GM18511 (cell line): ENCODE results near the gene C6orf132.
A peak's percentile ranks its signal among the peaks of the same experiment; 100 is the strongest.

Source experiments
- ATAC-seq: cut with Tn5 transposase; IDR thresholded peaks from one replicate; pipeline ENCODE4 v1.9.1; 2021; ENCODE audit warnings: mild to moderate bottlenecking, moderate library complexity; ENCODE audit not compliant: unreplicated experiment

Gene C6orf132

DNA sequence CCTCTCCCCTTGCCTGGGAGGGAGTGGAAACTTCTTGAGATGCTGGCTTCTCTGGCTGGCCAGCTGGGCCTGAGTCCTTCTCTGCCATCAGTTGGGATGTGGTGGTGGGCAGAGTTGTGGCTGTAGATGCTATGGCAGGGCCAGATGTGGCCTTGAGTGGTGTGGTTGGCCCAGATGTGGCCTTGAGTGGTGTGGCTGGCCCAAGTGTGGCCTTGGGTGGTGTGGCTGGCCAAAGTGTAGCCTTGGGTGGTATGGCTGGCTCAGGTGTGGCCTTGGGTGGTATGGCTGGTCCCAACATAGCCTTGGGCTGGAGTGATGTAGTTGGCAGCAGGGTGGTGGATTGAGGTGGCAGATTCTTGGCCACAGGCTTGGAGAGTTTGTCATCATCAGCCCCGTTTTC lies 36.7 kb downstream of the C6orf132 start:
- ATAC-seq = no peak

DNA sequence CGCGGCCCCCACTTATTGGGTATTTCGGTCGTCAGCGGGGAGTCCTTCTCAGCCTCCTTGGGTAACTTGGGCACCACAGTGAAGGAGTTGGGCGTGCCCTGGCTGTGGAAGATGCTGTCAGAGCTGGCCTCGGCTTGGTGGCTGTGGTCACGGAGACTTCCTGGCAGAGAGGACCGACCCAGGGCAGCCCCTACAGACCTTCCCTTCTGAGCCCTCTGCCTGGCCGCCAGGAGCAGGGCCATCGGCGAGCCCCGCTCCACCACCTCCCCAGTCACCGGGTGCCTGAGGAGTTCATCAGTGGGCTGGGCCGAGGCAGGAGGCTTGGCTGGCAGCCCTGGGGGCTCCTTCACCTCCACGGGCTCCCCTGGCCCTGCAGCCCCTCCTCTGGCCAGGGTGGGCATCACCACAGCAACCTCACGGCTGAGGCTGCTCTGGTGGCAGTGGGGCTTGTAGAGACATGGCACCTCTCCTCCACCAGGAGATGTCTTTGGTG lies 37.2 kb downstream of the C6orf132 start:
- no peak for ATAC-seq

DNA sequence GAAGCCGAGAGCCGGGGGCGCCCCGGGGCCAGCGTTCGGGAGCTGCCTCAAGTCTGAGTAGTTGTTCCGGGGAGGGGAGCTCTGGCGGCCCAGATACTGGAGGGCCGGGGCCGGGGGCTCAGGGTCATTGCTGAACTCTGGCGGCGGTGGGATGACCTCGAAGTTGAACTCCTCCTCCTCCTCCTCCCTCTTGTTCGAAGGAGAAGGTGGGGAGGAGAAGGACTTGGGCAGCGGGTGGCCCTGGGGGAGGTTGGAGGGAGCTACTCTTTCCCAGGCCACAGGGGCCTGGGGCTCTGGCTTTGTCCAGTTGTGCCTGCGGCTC lies 37.7 kb downstream of the C6orf132 start:
- peak; percentile 22 for ATAC-seq

DNA sequence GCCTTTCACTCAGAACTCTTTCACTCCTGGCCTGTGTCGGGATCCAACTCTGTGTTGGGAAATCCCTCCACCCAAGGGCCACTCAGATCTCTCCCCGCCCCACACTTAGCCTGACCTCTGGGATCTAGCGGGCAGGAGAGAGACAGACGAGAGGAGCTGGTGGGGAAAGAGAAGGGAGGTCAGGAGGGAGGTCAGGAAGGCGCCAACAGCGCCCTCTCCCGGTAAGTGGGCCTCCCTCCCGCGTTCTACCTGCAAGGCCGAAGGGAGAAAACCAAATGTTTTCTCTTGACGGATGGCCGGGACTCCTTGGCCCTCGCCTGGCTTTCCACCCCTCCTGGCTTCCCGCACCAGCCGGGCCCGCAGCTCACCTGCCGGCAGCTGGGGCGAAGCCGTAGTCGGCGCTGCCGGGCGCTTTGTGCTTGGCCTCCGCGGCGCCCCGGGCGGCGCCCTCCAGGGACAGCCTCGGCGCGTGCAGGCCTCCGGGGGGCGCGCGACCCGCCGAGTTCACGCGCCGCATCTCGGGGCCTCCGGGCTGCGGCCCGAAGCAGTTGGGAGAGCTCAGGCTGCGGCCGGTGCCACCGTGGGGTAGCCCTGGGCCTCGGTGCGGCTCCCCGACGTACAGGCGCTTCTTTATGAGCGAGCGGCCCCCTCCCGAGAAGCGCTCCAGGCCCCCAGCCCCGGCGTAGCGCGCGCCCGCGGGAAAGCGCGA lies 38.2 kb downstream of the C6orf132 start:
- ATAC-seq = peak; percentile 64

DNA sequence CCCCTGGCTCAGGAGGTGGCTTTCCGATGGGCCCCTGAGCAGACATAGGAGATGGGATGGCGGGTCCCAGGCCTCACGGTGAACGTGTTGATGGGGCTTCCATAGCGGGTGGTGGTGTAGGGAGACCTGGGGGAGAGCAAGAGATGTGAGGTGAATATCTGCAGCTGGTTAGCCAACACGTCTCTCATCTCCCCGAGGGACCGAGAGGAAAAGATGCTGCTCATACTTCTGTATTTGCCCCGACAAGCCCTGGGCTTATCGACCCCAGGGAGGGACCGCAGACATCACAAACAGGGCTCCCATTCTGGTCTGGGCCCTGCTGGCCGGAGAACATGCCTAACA lies 38.7 kb downstream of the C6orf132 start:
- ATAC-seq = peak; percentile 11

DNA sequence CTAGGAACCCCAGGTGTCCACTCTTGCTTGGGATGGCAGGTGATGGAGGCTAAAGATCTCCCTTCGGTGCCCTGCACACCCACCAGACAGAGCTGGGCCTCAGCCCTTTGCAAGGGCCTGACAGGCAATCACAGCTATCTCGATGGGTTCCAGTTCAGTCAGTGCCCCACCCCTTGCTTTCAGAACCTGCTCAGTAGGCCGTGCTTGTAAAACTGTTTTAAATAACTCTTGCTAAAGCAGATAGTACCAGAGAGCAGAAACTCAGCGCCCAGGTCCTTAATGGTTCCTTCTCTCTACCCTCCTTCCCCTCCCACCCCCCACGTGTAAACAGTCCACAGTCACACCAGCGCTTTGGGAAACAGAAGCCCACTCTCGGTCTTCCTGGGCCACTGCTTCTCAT lies 39.2 kb downstream of the C6orf132 start:
- no peak for ATAC-seq

DNA sequence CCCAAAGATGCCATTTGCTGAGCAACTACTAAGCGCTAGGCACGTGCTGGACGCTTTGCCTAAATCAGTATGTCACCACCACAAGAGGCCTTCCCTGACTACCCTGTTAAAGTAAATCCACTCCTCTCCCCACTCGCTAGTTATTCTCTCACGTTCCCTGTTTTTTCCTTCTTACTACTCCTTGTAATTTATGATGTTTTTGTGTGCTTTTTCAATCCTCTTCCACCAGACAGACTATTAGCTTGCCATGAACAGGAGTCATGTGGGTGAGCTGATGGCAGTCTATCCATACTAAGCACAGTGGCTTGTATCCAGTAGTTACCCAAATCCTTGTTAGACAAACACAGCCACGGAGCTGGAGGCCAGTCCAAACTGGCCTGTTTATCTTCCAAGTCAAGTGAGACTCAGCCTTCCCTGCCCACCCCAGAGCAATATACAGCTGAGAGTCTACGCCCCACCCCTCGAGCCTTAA lies 41.2 kb downstream of the C6orf132 start:
- ATAC-seq = no peak

DNA sequence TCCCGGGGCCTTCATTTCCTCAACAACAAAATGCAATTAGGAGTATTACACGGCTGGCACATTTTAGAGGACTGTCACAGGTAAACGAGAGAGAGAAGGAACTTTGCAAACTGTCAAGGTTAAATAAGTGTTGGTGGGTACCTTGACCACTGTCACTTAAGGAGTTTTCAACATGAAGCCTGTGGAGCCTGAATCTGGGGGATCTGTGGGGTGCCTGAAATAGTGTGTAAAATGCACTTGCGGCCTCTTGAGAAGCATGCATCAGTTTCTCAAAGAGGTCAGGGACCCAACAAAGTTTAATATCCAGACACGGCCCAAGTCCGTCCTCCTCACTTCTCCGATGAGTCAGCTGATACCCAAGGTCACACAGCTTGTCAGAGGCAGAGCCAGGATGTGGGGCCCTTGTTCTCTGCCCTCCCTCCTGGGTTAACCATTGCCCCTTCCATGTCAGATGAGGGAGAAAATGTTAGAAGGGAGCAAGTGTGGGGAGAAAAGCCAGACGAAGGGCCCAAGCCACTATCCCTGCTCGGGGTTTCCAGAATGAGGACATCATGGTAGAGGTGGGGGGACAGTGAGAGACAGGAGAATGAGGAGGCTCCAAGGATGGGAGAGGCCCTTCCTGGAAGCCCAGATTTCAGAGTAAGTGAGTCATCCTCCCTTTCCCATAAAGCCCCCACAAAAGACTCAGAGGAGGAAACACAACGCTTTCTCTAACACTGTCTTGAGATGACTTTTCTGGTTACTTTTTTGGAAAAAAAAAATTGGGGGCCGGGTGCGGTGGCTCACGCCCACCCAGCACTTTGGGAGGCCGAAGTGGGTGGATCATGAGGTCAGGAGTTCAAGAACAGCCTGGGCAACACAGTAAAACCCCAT lies 42.2 kb downstream of the C6orf132 start:
- ATAC-seq = no peak

DNA sequence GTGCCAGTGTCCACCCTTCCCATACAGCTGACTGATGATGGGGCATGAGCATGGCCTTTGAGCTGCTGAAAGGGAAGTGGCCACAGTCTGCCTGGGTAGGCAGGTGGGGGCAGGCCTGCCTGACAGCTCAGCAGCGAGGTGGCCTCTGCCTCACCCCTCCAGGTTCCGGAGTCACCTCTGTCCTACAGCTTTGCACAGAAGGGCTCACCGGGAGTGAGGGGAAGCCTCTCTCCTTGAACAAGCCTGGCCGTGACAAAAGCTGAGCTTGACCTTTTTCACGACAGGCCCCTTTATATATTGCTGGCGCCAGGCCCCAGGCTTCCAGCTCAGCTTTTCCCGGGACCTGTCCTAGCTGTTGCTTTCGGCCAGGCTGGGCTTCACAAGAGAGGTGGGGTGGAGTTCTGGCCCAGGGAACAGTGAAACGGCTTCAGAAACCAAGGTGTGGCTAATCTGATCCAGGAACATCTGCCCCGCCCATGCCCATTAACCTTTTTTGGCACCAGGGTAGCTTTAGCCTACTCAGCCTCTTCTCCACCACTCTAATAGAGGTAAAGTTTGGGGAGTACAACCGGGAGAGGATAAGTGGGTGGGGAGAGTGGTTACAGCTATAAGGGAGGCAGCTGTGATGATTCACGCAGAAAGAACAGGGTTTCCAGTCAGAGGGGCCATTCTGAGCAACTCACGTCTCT lies 42.9 kb downstream of the C6orf132 start:
- no peak for ATAC-seq

DNA sequence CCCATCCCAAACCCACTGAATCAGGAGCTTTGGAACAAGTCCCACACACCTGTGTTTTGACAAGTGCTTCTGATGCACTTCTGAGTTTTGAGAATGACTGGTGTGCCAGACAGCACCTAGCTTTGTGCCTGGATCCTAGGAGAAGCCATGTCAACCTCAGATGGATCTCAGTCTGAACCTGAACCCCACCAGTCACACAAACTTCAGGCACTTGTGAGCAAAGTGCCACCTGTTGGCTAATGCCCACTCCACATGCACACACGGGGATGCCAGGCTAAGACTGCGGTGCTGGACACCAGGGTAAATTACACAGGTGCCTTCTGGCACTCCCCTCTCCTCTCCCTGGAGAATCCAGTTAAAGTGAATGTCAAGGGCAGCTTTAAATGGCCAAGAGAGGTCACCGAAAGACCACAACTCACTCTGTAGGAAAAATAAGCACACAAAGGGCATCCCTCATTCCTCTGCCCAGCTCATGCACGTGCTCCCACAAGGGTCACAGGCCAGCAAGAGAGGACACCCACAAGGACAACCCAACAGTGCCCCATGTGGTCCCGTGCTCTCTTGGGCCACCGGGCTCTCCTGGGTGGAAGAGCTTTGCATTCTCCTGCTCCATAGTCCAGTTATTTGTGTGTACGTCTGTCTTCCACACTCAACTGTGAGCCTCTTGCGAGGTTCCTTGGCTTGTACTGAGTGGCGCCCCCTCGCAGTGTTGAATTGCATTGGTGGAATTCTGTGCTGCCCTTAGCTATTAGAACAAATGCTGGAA lies 46.5 kb downstream of the C6orf132 start:
- no peak for ATAC-seq

DNA sequence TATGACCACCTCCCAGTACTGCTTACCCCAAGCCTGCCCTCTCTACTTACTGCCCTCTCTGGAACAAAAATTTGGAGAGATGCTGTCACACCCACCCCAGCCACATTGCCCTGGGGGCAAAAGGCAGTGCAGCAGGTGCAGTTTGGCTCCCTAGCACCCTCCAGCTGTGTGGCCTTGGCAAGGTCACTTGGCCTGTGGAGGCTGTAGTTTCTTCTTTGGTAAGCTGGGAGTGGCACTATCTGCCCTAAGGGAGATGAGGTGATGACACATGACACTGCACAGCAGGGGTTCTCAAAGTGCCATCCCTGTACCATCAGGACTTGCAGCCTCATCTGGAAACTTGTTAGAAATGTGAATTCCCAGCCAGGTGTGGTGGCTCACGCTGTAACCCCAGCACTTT lies 47.3 kb downstream of the C6orf132 start:
- ATAC-seq = no peak

DNA sequence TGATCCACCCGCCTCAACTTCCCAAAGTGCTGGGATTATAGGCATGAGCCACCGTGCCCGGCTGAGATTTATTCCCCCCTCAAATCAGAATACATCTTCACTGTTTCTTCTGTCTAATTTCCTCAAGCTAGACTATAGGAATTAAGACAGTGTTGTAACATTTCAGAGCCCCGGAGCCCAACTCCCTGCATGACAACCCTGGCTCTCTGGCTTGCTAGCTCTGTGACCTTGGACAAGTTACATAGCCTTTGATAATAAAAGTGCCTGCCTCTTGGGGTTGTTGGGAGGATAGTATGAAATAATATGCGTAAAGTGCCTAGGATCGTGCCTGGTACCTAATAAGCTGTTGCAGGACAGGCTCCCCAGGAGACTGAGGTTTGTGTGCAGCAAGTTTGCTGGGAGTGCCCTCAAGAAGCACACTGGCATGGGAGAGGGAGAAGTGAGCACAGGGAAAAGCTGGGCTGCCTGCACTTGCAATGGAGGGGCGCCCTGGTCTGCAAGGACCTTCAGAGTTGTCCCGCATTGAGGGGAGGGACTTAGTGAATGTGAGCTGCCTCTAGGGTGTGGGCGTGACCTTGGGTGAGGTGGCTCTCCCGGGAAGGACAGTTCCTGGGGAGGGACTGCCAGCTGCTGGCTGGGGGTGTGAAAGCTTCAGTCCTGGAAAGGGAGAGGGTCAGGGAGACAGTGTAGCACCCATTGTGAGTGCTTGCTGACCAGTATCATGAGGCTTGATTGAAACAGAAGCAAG lies 48.7 kb downstream of the C6orf132 start:
- no peak for ATAC-seq

DNA sequence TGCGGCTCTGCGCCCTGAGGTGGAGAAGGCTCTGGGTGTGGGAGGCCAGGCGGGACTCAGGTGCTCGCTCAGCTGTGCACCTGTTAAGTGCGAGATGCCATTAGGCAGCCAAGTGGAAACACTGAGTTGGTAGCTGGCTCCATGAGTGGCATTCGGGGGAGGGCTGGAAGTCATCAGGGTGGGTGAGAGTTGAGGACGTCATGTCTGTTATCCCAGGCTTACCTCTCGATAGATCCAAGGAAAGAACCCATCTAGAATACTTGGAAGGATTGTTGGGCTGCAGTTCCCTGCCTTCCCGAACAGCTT lies 50.7 kb downstream of the C6orf132 start:
- no peak for ATAC-seq

DNA sequence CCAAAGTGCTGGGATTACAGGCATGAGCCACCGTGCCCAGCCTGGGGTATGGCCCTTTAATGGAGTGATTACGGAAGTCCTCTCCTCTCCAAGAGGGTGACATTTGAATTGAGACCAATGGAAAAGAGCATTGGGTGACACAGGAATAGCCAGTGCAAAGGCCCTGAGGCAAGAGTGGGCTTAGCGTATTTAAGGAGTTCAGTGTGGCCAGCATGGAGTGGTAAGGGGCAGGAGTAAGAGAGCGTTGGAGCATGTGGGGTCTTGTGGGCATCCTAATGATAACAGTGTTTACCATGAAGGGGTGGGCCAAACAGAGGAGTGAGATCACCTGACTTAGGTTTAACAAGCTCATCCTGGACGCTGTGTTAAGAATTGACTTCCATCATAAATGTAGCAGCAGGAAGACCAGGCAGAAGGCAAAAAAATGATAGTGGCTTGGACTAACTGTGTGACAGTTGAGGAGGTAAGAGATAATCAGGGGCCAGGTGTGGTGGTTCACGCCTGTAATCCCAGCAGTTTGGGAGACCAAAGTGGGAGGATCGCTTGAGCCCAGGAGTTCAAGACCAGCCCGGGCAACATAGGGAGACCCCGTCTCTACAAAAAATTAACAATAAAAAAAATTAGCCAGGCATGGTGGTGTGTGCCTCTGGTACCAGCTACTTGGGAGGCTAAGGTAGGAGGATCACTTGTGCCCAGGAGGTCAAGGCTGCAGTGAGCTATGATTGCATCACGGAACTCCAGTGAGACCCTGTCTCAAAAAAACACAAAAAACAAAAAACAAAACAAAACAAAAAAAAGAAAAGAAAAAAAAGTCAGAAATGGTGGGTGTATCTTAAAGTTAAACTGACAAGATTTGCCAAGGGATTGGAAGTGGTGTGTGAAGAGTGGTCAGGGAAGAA lies 51.4 kb downstream of the C6orf132 start:
- no peak for ATAC-seq

DNA sequence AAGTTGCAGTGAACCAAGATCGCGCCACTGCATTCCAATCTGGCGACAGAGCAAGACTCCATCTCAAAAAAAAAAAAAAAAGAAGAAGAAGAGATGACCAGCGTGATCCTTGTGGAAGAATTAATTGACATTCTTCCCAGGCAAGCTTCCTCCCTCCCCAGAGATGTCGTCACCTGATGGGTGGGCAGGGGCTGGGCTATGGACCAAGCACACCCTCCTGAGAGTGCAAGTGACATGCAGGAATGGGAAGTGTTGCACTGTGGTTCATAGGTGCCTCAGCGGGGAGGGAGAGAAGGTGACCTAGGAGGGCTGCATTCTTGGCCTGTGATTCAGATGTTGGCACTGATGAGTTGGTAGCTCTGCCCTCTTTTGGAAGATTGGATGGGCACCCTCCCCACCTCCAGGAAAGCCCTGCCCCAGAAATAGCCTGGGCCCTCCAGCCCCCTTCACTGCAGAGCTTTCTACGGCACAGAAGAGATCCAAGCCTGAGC lies 54.3 kb downstream of the C6orf132 start:
- no peak for ATAC-seq

DNA sequence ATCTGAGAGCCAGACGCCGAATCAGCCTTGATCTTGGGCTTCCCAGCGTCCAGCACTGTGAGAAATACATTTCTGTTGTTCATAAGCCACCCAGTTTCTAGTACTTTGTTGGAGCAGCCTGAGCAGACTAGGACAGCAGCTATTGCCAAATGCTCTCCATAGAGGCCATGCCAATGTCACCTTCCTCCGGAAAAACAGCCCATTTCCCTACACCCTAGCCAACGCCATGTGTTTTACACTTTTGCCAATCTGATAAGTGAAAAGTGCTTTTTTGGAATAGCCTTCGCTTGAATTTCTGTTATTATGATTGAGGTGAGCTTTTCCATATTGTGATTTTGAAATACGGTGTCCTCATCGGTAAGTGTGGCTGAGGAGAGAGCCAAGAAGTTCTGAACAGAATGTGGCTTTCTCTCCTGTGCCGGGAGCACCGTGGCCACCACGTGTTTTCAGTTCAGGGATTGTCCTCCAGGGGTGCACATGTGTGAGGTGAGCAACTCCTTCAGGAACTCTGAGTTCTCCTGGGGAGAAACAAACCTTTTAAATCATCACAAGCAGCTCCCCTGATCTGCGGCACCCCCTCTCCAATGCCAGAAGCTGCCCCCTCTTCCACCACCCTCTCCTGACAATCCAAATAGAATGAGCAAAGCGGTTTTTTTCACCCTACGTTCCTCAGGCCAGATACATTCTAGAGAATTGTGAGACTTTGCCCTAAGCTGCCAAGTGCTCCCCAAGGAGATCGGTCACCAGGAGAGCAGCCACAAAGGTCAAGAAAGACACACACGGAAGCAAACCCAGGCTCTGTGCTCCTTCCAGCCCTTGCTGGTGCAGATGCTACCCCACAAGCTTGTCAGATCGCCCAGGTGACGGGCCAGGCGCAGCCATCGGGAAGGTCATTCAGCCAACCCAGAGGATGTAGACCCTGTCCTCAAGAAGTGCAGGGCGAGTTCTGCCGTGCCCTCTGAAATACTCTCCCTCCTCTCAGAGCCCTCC lies 56.1 kb downstream of the C6orf132 start:
- no peak for ATAC-seq

DNA sequence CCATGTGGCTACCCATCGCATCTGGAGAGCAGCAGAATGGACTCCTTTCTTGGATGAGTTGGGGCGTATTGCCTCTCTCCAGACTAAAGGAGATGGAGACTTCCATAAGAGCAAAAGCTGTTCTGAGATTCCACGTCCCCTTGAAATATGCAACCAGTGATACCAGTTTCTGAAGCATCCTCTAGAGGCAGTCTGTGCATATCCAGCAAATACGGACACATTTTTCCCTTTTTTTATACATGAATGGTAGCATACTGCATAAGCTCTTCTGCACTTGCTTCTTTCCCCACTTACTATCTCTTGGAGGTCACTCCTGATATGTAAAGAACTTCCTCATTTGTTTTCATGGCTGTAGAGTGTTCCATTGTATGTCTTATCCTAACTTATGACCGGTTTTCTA lies 57.5 kb downstream of the C6orf132 start:
- ATAC-seq = no peak

DNA sequence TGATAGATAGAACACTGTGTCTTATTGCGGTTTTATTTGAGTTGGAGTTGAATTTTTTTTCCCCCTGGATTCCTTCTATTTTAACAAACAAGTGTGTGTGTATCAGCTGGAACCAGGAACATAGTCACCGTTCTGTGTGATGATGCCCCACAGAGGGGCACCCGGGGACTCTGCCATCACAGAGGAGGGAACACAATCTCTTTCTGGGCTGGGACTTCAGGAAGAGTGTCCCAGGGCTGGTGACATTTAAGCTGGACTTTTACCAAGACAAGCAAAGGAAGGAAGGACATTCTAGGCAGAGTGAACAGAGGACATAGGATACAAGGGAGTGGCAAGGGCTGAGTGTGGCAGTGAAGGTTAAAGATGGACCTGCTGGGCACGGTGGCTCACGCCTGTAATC lies 58.9 kb downstream of the C6orf132 start:
- ATAC-seq = no peak
